GM12878 (cell line): ENCODE results near the gene HS3ST3A1. TPM values are rescaled to one million over a fixed set of nuclear protein-coding genes. Genes with fewer than 3 reads are reported as not detected.

Experiments
- ATAC-seq: fragments of 200-7000 bp; cut with Tn5 transposase; 3 replicates; pipeline ENCODE4 v1.9.1; 2020; ENCODE audit warnings: mild to moderate bottlenecking, moderate library complexity
- BruUV-seq: library from RNA; stranded (reverse); fragments of 400-500 nt; replicated peaks from 2 replicates; lab custom pipeline; 2021; lab: Mats Ljungman, UMichigan
- CTCF ChIA-PET: fragments of 300-600 bp; sonication (Branson Sonifier 250); formaldehyde crosslinking; extraction: SDS; loops from one replicate; lab custom pipeline; 2021; ENCODE audit warnings: inconsistent platforms; lab: Yijun Ruan, JAX
- POLR2A ChIA-PET: fragments of 350-600 bp; formaldehyde crosslinking; extraction: SDS; loops from one replicate; lab custom pipeline; 2021; ENCODE audit warnings: inconsistent platforms; lab: Charles Lee
- RAD21 ChIA-PET: fragments of 300-600 bp; sonication (Branson Sonifier 250); formaldehyde crosslinking; loops from one replicate; lab custom pipeline; 2023; ENCODE audit warnings: antibody characterized with exemption; ENCODE audit not compliant: unreplicated experiment; lab: Charles Lee
- SMC1A ChIA-PET: fragments of 300-600 bp; sonication (Branson Sonifier 250); formaldehyde crosslinking; loops from one replicate; lab custom pipeline; 2023; ENCODE audit not compliant: unreplicated experiment, uncharacterized antibody; lab: Charles Lee
- DNase-seq: peaks from one replicate; pipeline ENCODE4 v3.0.0-alpha.2; 2011; ENCODE audit warnings: low read depth, low spot score
- FAIRE-seq: peaks from 3 replicates; lab custom pipeline; 2011; peaks lifted over from hg19 to GRCh38; lab: Jason Lieb, UNC
- H2AFZ ChIP-seq: 2 replicates; pipeline ENCODE4 v1.6.0; 2011; ENCODE audit warnings: low read depth, low read length, control low read depth; ENCODE audit not compliant: control insufficient read depth
- H3K27ac ChIP-seq: 2 replicates; pipeline ENCODE4 v1.5.1; 2011; ENCODE audit warnings: control low read depth; ENCODE audit not compliant: control insufficient read depth, insufficient read depth
- H3K27me3 ChIP-seq, 2 experiments: replicated peaks in 1 of 2; 2 replicates each; pipeline versions ENCODE4 v1.6.0 to v1.6.1; 2011; ENCODE audit warnings: low read length in 1 of 2; ENCODE audit not compliant: control insufficient read depth in 2 of 2, insufficient read depth in 2 of 2
- H3K36me3 ChIP-seq, 2 experiments: 2 replicates each; pipeline ENCODE4 v1.5.1; 2011; ENCODE audit warnings: low read length in 1 of 2; ENCODE audit not compliant: control insufficient read depth in 2 of 2, insufficient read depth in 2 of 2
- H3K4me1 ChIP-seq: 2 replicates; pipeline ENCODE4 v1.6.1; 2011; ENCODE audit warnings: mild to moderate bottlenecking, low read length, moderate library complexity, mixed read lengths; ENCODE audit not compliant: control insufficient read depth, insufficient read depth
- H3K4me2 ChIP-seq: 2 replicates; pipeline ENCODE4 v1.6.0; 2011; ENCODE audit warnings: control low read depth; ENCODE audit not compliant: control insufficient read depth, insufficient read depth
- H3K4me3 ChIP-seq: fragments of 200-600 bp; sonication (generic); 2 replicates; pipeline ENCODE4 v1.5.1; 2016
- H3K79me2 ChIP-seq: 2 replicates; pipeline ENCODE4 v1.6.0; 2011; ENCODE audit warnings: low read length; ENCODE audit not compliant: control insufficient read depth, insufficient read depth
- H3K9ac ChIP-seq: 2 replicates; pipeline ENCODE4 v1.8.0; 2011; ENCODE audit warnings: low read length, control low read depth, mixed read lengths; ENCODE audit not compliant: control insufficient read depth, insufficient read depth
- H3K9me3 ChIP-seq: replicated peaks from 3 replicates; pipeline ENCODE4 v1.5.1; 2011; ENCODE audit warnings: mild to moderate bottlenecking, low read length; ENCODE audit not compliant: control insufficient read depth, insufficient read depth
- H4K20me1 ChIP-seq: 2 replicates; pipeline ENCODE4 v1.6.0; 2011; ENCODE audit not compliant: control insufficient read depth, insufficient read depth
- BRCA1 ChIP-seq: IDR thresholded peaks from 2 replicates; pipeline ENCODE4 v1.6.1; 2011; ENCODE audit warnings: low read depth, low read length, improper control_type of control experiment
- CHD4 ChIP-seq: fragments of 200-600 bp; sonication (generic); IDR thresholded peaks from 2 replicates; pipeline ENCODE4 v1.6.1; 2016; ENCODE audit warnings: mild to moderate bottlenecking
- E4F1 ChIP-seq: fragments of 450-650 bp; IDR thresholded peaks from 2 replicates; pipeline ENCODE4 v1.6.1; 2018; ENCODE audit warnings: borderline replicate concordance, mild to moderate bottlenecking; ENCODE audit not compliant: partially characterized antibody
- HDGF ChIP-seq: fragments of 450-650 bp; IDR thresholded peaks from 2 replicates; pipeline ENCODE4 v1.6.1; 2016; ENCODE audit warnings: antibody characterized with exemption
- IKZF1 ChIP-seq: fragments of 450-650 bp; conservative IDR thresholded peaks from 2 replicates; pipeline ENCODE4 v1.6.1; 2017; ENCODE audit warnings: antibody characterized with exemption, mild to moderate bottlenecking
- USF1 ChIP-seq: IDR thresholded peaks from 2 replicates; pipeline ENCODE4 v1.6.1; 2011; ENCODE audit warnings: borderline replicate concordance, low read depth, mild to moderate bottlenecking, moderate library complexity, mixed read lengths, low read length; ENCODE audit not compliant: insufficient read depth; ENCODE audit errors: extremely low read length
- ZBTB40 ChIP-seq: fragments of 450-650 bp; IDR thresholded peaks from 2 replicates; pipeline ENCODE4 v1.6.1; 2016; ENCODE audit warnings: mild to moderate bottlenecking, moderate library complexity, borderline replicate concordance
- ZNF217 ChIP-seq: fragments of 450-650 bp; IDR thresholded peaks from 2 replicates; pipeline ENCODE4 v1.6.1; 2017; ENCODE audit warnings: antibody characterized with exemption, mild to moderate bottlenecking
- WGBS: methylation state at CpG from one replicate; pipeline ENCODE4 v1.1.6; 2016; ENCODE audit warnings: low lambda C conversion rate; ENCODE audit not compliant: insufficient replicate concordance, insufficient coverage; ENCODE audit errors: missing lambda C conversion rate; 5-methylcytosine and 5-hydroxymethylcytosine counted together
- in situ Hi-C: fragments of 300-500 bp; cut with MboI; formaldehyde crosslinking; loops from 9 replicates; pipeline ENCODE4 v1.14.3; 2018; ENCODE audit warnings: mixed read lengths
- intact Hi-C: fragments of 100-400 bp; cut with micrococcal nuclease; formaldehyde crosslinking; loops from one replicate; pipeline ENCODE4 v1.14.2; 2022; ENCODE audit not compliant: unreplicated experiment
- polyA plus RNA-seq, 11 experiments: library from polyadenylated mRNA; depleted of rRNA in 4 of 11; unstranded in 6 of 11; stranded (reverse) in 5 of 11; fragments of >200 nt; fragmentation: Nextera tagmentation in 4 of 11; fragmentation: Illumina TruSeq in 1 of 11; extraction: Ambion mirVana in 4 of 11; extraction: Trizol in 1 of 11; gene quantifications; 1 replicate in 1 of 11; 2 replicates in 10 of 11; pipeline versions ENCODE4 v1.2.1 to v1.2.3, GENCODE V29; 2011 to 2016; ENCODE audit warnings: inconsistent platforms in 2 of 11, missing spikeins in 2 of 11, low read depth in 1 of 11
- total RNA-seq, 4 experiments: library from RNA; depleted of rRNA in 3 of 4; stranded (reverse); fragments of >200 nt in 3 of 4; fragmentation: Illumina TruSeq in 1 of 4; extraction: Trizol in 1 of 4; gene quantifications; 2 replicates each; pipeline versions ENCODE4 v1.2.1 to v1.2.3, GENCODE V29; 2013 to 2021
- TF ChIP-seq, protein P1 (sequence below): IDR thresholded peaks from 2 replicates; pipeline ENCODE4 v1.6.1; 2012; ENCODE audit warnings: low read depth, low read length, improper control_type of control experiment

HS3ST3A1 gene
- total and polyA plus RNA-seq, 10 of the 15 experiments (the other 5 are each of a cell fraction or from before 2014, with no cell fraction given): 0.24 to 0.26 TPM; not detected in 8

DNA sequence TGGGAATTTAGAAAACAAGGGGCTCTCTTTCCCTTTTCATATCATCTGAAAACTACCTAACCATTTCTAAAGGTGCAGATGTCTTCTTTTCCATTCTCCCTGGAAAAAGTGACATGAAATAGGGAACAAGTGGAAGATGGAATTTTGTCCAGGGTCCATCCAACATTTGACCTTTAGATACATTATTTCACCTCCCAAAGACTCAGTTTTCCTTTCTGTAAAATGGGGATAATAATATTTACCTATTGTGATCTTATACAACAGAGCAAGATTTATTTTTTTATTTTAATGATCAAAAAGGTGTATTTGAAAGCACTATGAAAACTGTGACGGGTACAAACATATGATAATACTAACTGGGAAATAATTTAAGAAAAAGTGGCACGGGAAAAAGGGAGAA is 106.3 kb downstream of the HS3ST3A1 start:
- BruUV-seq: no TSS peak
- Histone ChIP-seq H3K36me3 (no peaks in the 10 kb centered on the region), H3K4me2 (no peak overlapping the region), H3K9ac (no peak overlapping the region), H3K9me3 (no peaks in the 10 kb centered on the region), H3K4me3 (no peak overlapping the region), H3K79me2 (no peaks in the 10 kb centered on the region), H3K4me1 (no peaks in the 10 kb centered on the region), H4K20me1 (no peaks in the 10 kb centered on the region), H3K27ac (no peak overlapping the region), H3K27me3 (no peaks in the 10 kb centered on the region), H2AFZ (no peak overlapping the region)
- WGBS: 13% methylated on average over 2 of the region's 2 CpGs
- ChIA-PET POLR2A (no interaction called here), SMC1A (no interaction called here), CTCF (no interaction called here), RAD21 (no interaction called here)
- in situ Hi-C loops (no loop called here), intact Hi-C loops (no loop called here)
- ATAC-seq (no peak), FAIRE-seq (no peak), DNase-seq (no peak)
- no peak for TF ChIP-seq BRCA1
- TF ChIP-seq ZBTB40: no peak
- TF ChIP-seq HDGF: no peak
- TF ChIP-seq, protein P1, sequence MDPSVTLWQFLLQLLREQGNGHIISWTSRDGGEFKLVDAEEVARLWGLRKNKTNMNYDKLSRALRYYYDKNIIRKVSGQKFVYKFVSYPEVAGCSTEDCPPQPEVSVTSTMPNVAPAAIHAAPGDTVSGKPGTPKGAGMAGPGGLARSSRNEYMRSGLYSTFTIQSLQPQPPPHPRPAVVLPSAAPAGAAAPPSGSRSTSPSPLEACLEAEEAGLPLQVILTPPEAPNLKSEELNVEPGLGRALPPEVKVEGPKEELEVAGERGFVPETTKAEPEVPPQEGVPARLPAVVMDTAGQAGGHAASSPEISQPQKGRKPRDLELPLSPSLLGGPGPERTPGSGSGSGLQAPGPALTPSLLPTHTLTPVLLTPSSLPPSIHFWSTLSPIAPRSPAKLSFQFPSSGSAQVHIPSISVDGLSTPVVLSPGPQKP: no peak
- no peak for TF ChIP-seq E4F1
- TF ChIP-seq IKZF1: no peak
- TF ChIP-seq CHD4: no peak
- TF ChIP-seq USF1: no peak
- TF ChIP-seq ZNF217: no peak
